ENCODE data around the gene ABR.
A peak's percentile ranks its signal among the peaks of the same experiment; 100 is the strongest.

Gene ABR

GRCh38 chr17:958712-959451, 220.9 kb downstream of the ABR start:
- DNase-seq (ENCODE audit: low spot score): no peak

GRCh38 chr17:957856-958421, 221.8 kb downstream of the ABR start:
- DNase-seq (ENCODE audit: low spot score): no peak

- no peak for DNase-seq (ENCODE audit: low spot score)
Observed at GRCh38 chr17:956905-957304, 222.9 kb downstream of the ABR start.

GRCh38 chr17:954431-955164, 225.2 kb downstream of the ABR start:
- DNase-seq (ENCODE audit: low spot score): peak; percentile 38

GRCh38 chr17:953767-954166, 226.0 kb downstream of the ABR start:
- DNase-seq (ENCODE audit: low spot score): no peak
